A549 (cell line): ENCODE data around the gene GRK7. TPM values are rescaled to one million over a fixed set of nuclear protein-coding genes. Genes with fewer than 3 reads are reported as not detected.

Experiments used
- ATAC-seq, 2 experiments: fragments of 200-7000 bp in 1 of 2; fragments of >200 bp in 1 of 2; cut with Nextera tagmentation in 1 of 2; cut with Tn5 transposase in 1 of 2; 3 replicates each; pipeline versions ENCODE4 v1.8.0 to v1.9.1; 2018 to 2020; ENCODE audit warnings: mild to moderate bottlenecking in 1 of 2, moderate library complexity in 1 of 2
- CTCF ChIA-PET: fragments of 300-600 bp; sonication (Branson Sonifier 250); formaldehyde crosslinking; extraction: SDS; loops from one replicate; lab custom pipeline; 2021; ENCODE audit warnings: antibody characterized with exemption, inconsistent platforms; lab: Yijun Ruan, JAX
- POLR2A ChIA-PET: fragments of 350-600 bp; formaldehyde crosslinking; extraction: SDS; loops from one replicate; lab custom pipeline; 2021; ENCODE audit warnings: antibody characterized with exemption, inconsistent platforms; lab: Yijun Ruan, JAX
- DNase-seq, 2 experiments: peaks; one replicate each; pipeline versions ENCODE4 v3.0.0 to v3.0.0-alpha.2; 2011 to 2016; ENCODE audit warnings: low read depth in 1 of 2, low spot score in 1 of 2
- FAIRE-seq: peaks from 2 replicates; lab custom pipeline; 2011; peaks lifted over from hg19 to GRCh38; lab: Jason Lieb, UNC
- H3K27ac ChIP-seq, 2 experiments: fragments of >200 bp; sonication (Bioruptor Twin); formaldehyde crosslinking; 3 replicates each; pipeline ENCODE4 v1.5.1; 2016 to 2017
- H3K4me1 ChIP-seq: fragments of >200 bp; sonication (Bioruptor Twin); formaldehyde crosslinking; 3 replicates; pipeline ENCODE4 v1.6.1; 2016
- H3K4me2 ChIP-seq: fragments of >200 bp; sonication (Bioruptor Twin); formaldehyde crosslinking; 3 replicates; pipeline ENCODE4 v1.6.1; 2016
- H3K4me3 ChIP-seq: fragments of >200 bp; sonication (Bioruptor Twin); formaldehyde crosslinking; 3 replicates; pipeline ENCODE4 v1.5.1; 2016
- H3K9me3 ChIP-seq: fragments of >200 bp; sonication (Bioruptor Twin); formaldehyde crosslinking; 3 replicates; pipeline ENCODE4 v1.6.1; 2016
- BHLHE40 ChIP-seq: IDR thresholded peaks from 2 replicates; pipeline ENCODE4 v1.6.1; 2012; ENCODE audit warnings: low read depth, low read length, inconsistent platforms
- CBX2 ChIP-seq: fragments of 200-600 bp; sonication (generic); IDR thresholded peaks from 2 replicates; pipeline ENCODE4 v1.6.1; 2016; ENCODE audit warnings: low read depth, mild to moderate bottlenecking, borderline replicate concordance
- CBX8 ChIP-seq: fragments of 200-600 bp; sonication (generic); IDR thresholded peaks from 2 replicates; pipeline ENCODE4 v1.6.1; 2016
- CHD2 ChIP-seq: fragments of 150-350 bp; IDR thresholded peaks from 2 replicates; pipeline ENCODE4 v1.6.1; 2014; ENCODE audit warnings: low read length; ENCODE audit not compliant: partially characterized antibody
- EHMT2 ChIP-seq: fragments of 200-600 bp; sonication (generic); IDR thresholded peaks from 2 replicates; pipeline ENCODE4 v1.6.1; 2016; ENCODE audit warnings: antibody characterized with exemption, low read depth, mild to moderate bottlenecking, moderate library complexity
- ESRRA ChIP-seq: fragments of 150-350 bp; IDR thresholded peaks from 2 replicates; pipeline ENCODE4 v1.6.1; 2014; ENCODE audit warnings: mild to moderate bottlenecking, low read length, borderline replicate concordance
- GATA3 ChIP-seq: IDR thresholded peaks from 2 replicates; pipeline ENCODE4 v1.6.1; 2012; ENCODE audit warnings: borderline replicate concordance
- HEYL ChIP-seq: fragments of 250-450 bp; sonication (Bioruptor Pico); IDR thresholded peaks from 2 replicates; pipeline ENCODE4 v1.8.0; 2021; ENCODE audit warnings: mild to moderate bottlenecking, moderate library complexity
- HOXB13 ChIP-seq: fragments of 250-450 bp; sonication (Bioruptor Pico); IDR thresholded peaks from 2 replicates; pipeline ENCODE4 v1.5.0; 2020; ENCODE audit warnings: low read depth, mild to moderate bottlenecking, moderate library complexity
- HOXB5 ChIP-seq: fragments of 250-450 bp; sonication (Bioruptor Pico); IDR thresholded peaks from 2 replicates; pipeline ENCODE4 v1.5.0; 2020; ENCODE audit warnings: mild to moderate bottlenecking, moderate library complexity
- JUN ChIP-seq, 2 experiments: fragments of >200 bp; sonication (Bioruptor Twin); formaldehyde crosslinking; IDR thresholded peaks; 2 replicates in 1 of 2; 3 replicates in 1 of 2; pipeline ENCODE4 v1.6.1; 2016 to 2017
- KDM5A ChIP-seq: fragments of 200-600 bp; sonication (generic); IDR thresholded peaks from 2 replicates; pipeline ENCODE4 v1.6.1; 2016; ENCODE audit warnings: antibody characterized with exemption, mild to moderate bottlenecking
- MAZ ChIP-seq: fragments of 150-350 bp; IDR thresholded peaks from 2 replicates; pipeline ENCODE4 v1.6.1; 2014; ENCODE audit warnings: antibody characterized with exemption, low read depth, low read length, borderline replicate concordance
- POLR2AphosphoS2 ChIP-seq: conservative IDR thresholded peaks from 2 replicates; pipeline ENCODE4 v1.6.1; 2012; ENCODE audit warnings: low read length, improper control_type of control experiment, inconsistent platforms
- RAD21 ChIP-seq, 2 experiments: fragments of >200 bp in 1 of 2; sonication (Bioruptor Twin) in 1 of 2; formaldehyde crosslinking in 1 of 2; IDR thresholded peaks in 1 of 2; conservative IDR thresholded peaks in 1 of 2; 2 replicates in 1 of 2; 3 replicates in 1 of 2; pipeline ENCODE4 v1.6.1; 2012 to 2018; ENCODE audit warnings: inconsistent platforms in 1 of 2
- RARB ChIP-seq: fragments of 250-450 bp; sonication (Bioruptor Pico); IDR thresholded peaks from 2 replicates; pipeline ENCODE4 v1.8.0; 2021; ENCODE audit warnings: mild to moderate bottlenecking, moderate library complexity
- RFX5 ChIP-seq: fragments of 450-650 bp; IDR thresholded peaks from 2 replicates; pipeline ENCODE4 v1.7.1; 2014; ENCODE audit warnings: antibody characterized with exemption, mild to moderate bottlenecking, moderate library complexity
- RNF2 ChIP-seq: fragments of 200-600 bp; sonication (generic); IDR thresholded peaks from 2 replicates; pipeline ENCODE4 v1.6.1; 2016; ENCODE audit warnings: low read depth, mild to moderate bottlenecking, antibody characterized with exemption, moderate library complexity, borderline replicate concordance
- SMC3 ChIP-seq: fragments of >200 bp; sonication (Bioruptor Twin); formaldehyde crosslinking; IDR thresholded peaks from 3 replicates; pipeline ENCODE4 v1.6.1; 2018; ENCODE audit warnings: inconsistent platforms
- ZFP36 ChIP-seq: fragments of 450-650 bp; IDR thresholded peaks from 2 replicates; pipeline ENCODE4 v1.6.1; 2014; ENCODE audit warnings: borderline replicate concordance; ENCODE audit not compliant: partially characterized antibody
- WGBS: methylation state at CpG from one replicate; pipeline ENCODE4 v1.1.6; 2017; ENCODE audit errors: missing lambda C conversion rate; 5-methylcytosine and 5-hydroxymethylcytosine counted together
- polyA plus RNA-seq, 4 experiments: library from polyadenylated mRNA; depleted of rRNA in 3 of 4; stranded (reverse); fragments of >200 nt; fragmentation: RNase III in 1 of 4; extraction: RNeasy Plus Mini Kit Qiagen cat#74134 plus additional on column Dnase treatment in 1 of 4; gene quantifications; 2 replicates in 3 of 4; 3 replicates in 1 of 4; pipeline ENCODE4 v1.2.3, GENCODE V29; 2011 to 2017
- TF ChIP-seq, protein P1 (sequence below): fragments of >200 bp; sonication (Bioruptor Twin); formaldehyde crosslinking; IDR thresholded peaks from 3 replicates; pipeline ENCODE4 v1.5.1; 2016
- TF ChIP-seq, protein P2 (sequence below): fragments of 250-450 bp; sonication (Bioruptor Pico); IDR thresholded peaks from 2 replicates; pipeline ENCODE4 v1.5.0; 2020; ENCODE audit warnings: low read depth, mild to moderate bottlenecking, moderate library complexity
- TF ChIP-seq, protein P3 (sequence below): fragments of 450-650 bp; IDR thresholded peaks from 2 replicates; pipeline ENCODE4 v1.6.1; 2014; ENCODE audit warnings: antibody characterized with exemption
- TF ChIP-seq, protein P4 (sequence below): fragments of >200 bp; sonication (Bioruptor Twin); formaldehyde crosslinking; IDR thresholded peaks from 3 replicates; pipeline ENCODE4 v1.6.1; 2016

The GRK7 gene
- polyA plus RNA-seq, 2 of the 4 experiments (the other 2 are of a cell fraction), result 0.03 TPM; not detected in 1

DNA sequence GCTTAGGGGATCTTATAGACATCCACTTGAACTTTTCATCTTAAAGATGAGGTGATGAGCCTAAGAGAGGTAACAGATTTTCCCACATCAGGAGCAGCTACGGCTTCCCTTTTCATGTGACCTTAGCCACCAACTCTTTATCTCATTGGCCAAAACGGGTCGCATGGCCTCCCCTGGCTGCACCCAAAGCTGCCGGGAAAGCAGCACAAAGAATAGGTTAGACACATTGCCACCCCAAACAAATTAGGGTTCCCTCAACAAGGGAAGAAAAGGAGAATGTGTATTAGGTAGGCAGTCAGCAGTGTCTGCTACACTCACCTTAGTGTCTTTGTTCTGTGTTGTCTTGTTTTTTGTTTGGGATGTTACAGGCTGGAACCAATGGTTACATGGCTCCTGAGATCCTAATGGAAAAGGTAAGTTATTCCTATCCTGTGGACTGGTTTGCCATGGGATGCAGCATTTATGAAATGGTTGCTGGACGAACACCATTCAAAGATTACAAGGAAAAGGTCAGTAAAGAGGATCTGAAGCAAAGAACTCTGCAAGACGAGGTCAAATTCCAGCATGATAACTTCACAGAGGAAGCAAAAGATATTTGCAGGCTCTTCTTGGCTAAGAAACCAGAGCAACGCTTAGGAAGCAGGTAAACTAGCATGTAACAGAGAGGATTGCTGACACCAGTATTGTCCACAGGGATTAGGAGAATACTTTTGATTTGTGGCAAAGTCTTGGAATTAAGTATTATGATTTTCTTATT lies 44.2 kb downstream of the GRK7 start:
- Histone ChIP-seq H3K27ac (no peak overlapping the region), H3K4me1 (no peaks in the 10 kb centered on the region)
- TF ChIP-seq JUN (IDR thresholded peaks at IDR 0.05), result no peak
- TF ChIP-seq EHMT2, result no peak
- TF ChIP-seq CBX2, result no peak
- no peak for TF ChIP-seq HOXB5 (CRISPR knock-in tag)
- TF ChIP-seq RFX5, result no peak
- no peak for TF ChIP-seq ESRRA
- TF ChIP-seq, protein P1, sequence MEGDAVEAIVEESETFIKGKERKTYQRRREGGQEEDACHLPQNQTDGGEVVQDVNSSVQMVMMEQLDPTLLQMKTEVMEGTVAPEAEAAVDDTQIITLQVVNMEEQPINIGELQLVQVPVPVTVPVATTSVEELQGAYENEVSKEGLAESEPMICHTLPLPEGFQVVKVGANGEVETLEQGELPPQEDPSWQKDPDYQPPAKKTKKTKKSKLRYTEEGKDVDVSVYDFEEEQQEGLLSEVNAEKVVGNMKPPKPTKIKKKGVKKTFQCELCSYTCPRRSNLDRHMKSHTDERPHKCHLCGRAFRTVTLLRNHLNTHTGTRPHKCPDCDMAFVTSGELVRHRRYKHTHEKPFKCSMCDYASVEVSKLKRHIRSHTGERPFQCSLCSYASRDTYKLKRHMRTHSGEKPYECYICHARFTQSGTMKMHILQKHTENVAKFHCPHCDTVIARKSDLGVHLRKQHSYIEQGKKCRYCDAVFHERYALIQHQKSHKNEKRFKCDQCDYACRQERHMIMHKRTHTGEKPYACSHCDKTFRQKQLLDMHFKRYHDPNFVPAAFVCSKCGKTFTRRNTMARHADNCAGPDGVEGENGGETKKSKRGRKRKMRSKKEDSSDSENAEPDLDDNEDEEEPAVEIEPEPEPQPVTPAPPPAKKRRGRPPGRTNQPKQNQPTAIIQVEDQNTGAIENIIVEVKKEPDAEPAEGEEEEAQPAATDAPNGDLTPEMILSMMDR, result no peak
- no peak for TF ChIP-seq ZFP36
- TF ChIP-seq, all 56 proteins: peak for 0
- Histone ChIP-seq H3K4me2 (no peak overlapping the region), H3K4me3 (no peak overlapping the region), H3K9me3 (no peaks in the 10 kb centered on the region)
- POLR2A ChIA-PET, result no interaction called here
- 66% methylated on average over 7 of the region's 7 CpGs for WGBS
- DNase-seq (no peak), ATAC-seq (no peak), FAIRE-seq (no peak)
- CTCF ChIA-PET, result no interaction called here

DNA sequence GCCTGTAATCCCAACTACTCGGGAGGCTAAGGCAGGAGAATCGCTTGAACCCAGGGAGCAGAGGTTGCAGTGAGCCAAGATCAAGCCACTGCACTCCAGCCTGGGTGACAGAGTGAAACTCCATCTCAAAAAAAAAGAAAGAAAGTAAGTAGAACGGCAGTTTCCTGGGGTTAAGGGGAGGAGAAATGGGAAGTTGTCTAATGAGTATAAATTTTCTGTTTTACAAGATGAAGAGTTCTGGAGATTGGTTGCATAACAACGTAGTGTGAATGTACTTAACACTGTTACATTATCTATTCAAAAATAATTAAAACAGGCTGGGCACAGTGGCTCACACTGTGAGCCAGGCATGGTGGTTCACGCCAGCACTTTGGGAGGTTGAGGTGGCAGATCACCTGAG lies 45.4 kb downstream of the GRK7 start:
- POLR2A ChIA-PET, result no interaction called here
- Histone ChIP-seq H3K27ac (no peak overlapping the region), H3K4me2 (no peak overlapping the region), H3K4me3 (no peak overlapping the region), H3K4me1 (no peaks in the 10 kb centered on the region)
- FAIRE-seq, result no peak
- TF ChIP-seq KDM5A (no peak), CBX8 (no peak), POLR2AphosphoS2 (no peak), BHLHE40 (no peak), RARB (CRISPR knock-in tag) (no peak), HOXB13 (CRISPR knock-in tag) (no peak), RAD21 (conservative IDR thresholded peaks at IDR 0.05 in 1 of 2, IDR thresholded peaks at IDR 0.05 in 1 of 2) (no peak), SMC3 (no peak), CHD2 (no peak), ZFP36 (no peak), GATA3 (no peak), RNF2 (no peak), MAZ (no peak), RFX5 (no peak), HEYL (CRISPR knock-in tag) (no peak)
- TF ChIP-seq, protein P2, sequence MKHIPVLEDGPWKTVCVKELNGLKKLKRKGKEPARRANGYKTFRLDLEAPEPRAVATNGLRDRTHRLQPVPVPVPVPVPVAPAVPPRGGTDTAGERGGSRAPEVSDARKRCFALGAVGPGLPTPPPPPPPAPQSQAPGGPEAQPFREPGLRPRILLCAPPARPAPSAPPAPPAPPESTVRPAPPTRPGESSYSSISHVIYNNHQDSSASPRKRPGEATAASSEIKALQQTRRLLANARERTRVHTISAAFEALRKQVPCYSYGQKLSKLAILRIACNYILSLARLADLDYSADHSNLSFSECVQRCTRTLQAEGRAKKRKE, result no peak
- TF ChIP-seq, protein P3, sequence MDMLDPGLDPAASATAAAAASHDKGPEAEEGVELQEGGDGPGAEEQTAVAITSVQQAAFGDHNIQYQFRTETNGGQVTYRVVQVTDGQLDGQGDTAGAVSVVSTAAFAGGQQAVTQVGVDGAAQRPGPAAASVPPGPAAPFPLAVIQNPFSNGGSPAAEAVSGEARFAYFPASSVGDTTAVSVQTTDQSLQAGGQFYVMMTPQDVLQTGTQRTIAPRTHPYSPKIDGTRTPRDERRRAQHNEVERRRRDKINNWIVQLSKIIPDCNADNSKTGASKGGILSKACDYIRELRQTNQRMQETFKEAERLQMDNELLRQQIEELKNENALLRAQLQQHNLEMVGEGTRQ, result no peak
- TF ChIP-seq, protein P4, sequence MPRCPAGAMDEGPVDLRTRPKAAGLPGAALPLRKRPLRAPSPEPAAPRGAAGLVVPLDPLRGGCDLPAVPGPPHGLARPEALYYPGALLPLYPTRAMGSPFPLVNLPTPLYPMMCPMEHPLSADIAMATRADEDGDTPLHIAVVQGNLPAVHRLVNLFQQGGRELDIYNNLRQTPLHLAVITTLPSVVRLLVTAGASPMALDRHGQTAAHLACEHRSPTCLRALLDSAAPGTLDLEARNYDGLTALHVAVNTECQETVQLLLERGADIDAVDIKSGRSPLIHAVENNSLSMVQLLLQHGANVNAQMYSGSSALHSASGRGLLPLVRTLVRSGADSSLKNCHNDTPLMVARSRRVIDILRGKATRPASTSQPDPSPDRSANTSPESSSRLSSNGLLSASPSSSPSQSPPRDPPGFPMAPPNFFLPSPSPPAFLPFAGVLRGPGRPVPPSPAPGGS, result no peak
- TF ChIP-seq, all 56 proteins: peak for 0
- 56% methylated on average over 5 of the region's 5 CpGs for WGBS
- CTCF ChIA-PET, result no interaction called here
- ATAC-seq, result no peak
- no peak for DNase-seq
- H3K9me3 ChIP-seq, result no peaks in the 10 kb centered on the region
